Islet of Langerhans (tissue), 1 donor: ENCODE data around the gene YKT6.
"Not testable (repeated sequence)": the region's sequence is repeated elsewhere in the genome, so short reads cannot be mapped to it uniquely, and the experiment has no call there.

ENCODE experiments used
- FAIRE-seq: peaks from one replicate; lab custom pipeline; 2011; peaks lifted over from hg19 to GRCh38; lab: Jason Lieb, UNC

Gene YKT6

DNA sequence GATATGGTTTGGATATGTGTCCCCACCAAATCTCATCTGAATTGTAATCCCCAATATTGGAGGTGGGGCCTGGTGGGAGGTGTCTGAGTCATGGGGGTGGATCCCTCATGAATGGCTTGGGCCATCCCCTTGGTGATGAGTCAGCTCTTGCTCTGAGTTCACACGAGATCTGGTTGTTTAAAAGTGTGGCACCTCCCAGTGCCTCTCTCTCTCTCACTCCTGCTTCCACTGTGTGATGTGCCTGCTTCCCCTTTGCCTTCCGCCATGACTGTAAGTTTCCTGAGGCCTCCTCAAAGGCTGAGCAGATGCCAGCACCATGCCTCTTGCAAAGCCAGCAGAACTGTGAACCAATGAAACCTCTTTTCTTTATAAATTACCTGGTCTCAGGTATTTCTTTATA is 6.7 kb upstream of the YKT6 start:
- FAIRE-seq, result no peak

- no peak for FAIRE-seq
Measured at GRCh38 chr7:44194562-44195145, 6.1 kb upstream of the YKT6 start.

DNA sequence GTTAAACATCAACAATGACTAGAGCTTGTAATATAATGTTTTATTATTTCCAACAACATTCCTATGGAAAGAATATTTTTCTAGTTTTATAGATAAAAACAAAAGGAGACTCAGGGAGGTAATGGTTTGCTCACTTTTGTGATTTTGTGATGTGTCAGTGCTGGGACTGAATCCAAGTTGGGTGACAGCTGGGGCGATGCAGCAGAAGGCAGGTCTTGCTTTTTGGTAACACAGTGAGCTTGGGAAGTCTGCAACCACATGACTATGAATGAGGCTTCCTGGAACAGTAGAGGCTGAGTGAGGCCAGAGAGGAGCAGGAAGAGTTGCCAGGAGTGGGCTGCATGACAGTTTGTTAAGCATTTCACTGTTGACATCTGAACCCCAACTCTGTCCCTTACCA is 4.9 kb upstream of the YKT6 start:
- FAIRE-seq, result peak; percentile 87

GRCh38 chr7:44196450-44196872 is 4.3 kb upstream of the YKT6 start:
- FAIRE-seq, result peak; percentile 73

DNA sequence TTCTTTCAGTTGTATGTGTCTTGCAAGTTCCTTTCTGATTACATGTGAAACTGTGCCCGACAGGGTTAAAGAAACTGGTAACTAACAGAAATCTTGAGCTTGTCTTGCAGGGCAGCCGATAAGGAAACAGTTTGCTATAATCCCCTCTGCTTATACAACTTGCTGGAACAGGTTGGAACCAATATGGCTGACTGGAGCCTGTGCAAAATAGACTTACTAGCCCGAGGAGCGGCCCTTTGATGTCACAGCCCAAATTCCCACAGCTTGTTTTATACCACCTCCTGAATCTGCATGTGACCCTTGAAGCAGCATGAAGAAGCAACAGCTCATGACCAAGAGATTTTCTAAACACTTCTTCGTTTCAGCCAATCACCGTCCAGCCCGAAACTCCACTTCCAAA is 3.3 kb upstream of the YKT6 start:
- FAIRE-seq, result no peak

DNA sequence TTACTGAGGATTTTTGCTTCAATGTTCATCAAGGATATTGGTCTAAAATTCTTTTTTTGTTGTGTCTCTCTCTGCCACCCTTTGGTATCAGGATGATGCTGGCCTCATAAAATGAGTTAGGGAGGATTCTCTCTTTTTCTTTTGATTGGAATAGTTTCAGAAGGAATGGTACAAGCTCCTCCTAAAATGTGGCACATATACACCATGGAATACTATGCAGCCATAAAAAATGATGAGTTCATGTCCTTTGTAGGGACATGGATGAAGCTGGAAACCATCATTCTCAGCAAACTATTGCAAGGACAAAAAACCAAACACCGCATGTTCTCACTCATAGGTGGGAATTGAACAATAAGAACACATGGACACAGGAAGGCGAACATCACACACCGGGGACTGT is 615 bp upstream of the YKT6 start:
- FAIRE-seq, result not testable (repeated sequence)

DNA sequence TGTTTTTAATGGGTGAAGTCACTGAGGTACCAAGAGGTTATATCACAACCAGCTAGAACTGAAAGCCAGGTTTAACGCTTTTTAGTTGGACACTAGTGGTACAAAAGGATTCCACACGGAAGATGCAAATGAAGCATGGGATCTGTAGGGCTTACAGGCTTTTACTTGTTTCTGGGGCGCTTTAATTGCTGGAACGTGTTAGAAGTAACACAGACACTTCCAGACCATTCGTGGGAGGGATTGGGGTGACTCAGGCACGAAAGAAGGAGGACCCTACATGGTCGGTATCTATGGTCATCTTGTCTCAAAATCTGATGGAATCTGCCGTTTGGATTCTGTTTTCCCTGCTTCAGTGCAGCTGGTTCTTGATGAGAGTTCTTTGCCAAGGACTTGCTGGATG is 1.0 kb downstream of the YKT6 start:
- FAIRE-seq, result no peak

- no peak for FAIRE-seq
Measured at GRCh38 chr7:44206008-44206407, 5.2 kb downstream of the YKT6 start.

- no peak for FAIRE-seq
Measured at GRCh38 chr7:44208085-44208484, 7.3 kb downstream of the YKT6 start.

DNA sequence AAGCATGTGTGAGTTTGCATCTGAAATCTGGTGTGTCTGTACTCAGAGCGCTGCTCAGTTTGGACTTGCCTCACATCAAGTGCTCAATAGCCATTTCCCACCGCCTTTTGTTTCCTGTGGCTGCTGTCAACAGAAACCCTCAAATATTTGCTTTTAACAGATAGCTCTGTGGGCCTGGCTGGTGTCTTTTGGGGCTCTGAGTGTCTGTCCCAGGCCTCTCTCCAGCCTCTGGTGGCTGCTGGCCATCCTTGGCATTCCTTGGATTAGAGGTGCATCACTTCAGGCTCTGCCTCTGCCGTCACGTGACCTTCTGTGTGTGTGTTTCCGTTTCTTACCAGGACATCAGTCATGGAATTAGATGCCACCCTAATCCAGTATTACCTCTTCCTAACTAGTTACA is 9.3 kb downstream of the YKT6 start:
- FAIRE-seq, result no peak

- FAIRE-seq, result no peak
Measured at GRCh38 chr7:44211126-44211675, 10.4 kb downstream of the YKT6 start.

- no peak for FAIRE-seq
Measured at GRCh38 chr7:44212018-44212417, 11.2 kb downstream of the YKT6 start.

- FAIRE-seq, result no peak
Measured at GRCh38 chr7:44212581-44213184, 11.9 kb downstream of the YKT6 start.

DNA sequence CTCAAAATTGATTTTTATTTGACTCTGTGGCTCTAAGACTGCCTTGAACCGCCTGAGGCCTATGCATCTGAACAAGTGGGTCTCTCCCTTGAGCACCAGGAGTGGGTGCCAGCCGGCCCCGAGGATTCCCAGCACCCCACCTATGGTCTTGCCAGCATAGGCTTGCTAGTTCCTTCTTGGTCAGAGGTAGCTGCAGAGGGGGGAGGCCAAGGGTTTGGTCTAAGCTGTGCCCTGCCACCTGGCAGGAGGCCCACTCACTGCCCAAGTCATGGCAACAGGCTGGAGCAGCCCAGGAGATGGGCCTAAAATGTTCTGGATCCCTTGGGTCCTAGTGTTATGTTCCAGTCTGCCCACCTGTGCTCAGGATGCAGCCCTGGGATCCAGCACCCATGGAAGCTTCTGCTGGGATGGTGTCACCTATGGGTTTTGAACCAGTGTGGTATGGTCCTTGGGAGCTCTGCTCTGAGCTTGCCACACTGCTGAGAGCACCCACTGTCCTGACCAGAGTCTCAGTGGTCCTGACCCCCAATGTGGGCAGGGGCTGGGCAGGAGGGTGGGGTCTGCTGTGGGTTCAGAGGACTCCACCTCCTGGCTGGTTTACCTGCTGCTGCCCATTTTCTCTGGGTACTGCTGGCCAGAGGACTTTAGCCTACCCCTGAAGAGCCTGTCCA is 12.6 kb downstream of the YKT6 start:
- FAIRE-seq, result no peak

DNA sequence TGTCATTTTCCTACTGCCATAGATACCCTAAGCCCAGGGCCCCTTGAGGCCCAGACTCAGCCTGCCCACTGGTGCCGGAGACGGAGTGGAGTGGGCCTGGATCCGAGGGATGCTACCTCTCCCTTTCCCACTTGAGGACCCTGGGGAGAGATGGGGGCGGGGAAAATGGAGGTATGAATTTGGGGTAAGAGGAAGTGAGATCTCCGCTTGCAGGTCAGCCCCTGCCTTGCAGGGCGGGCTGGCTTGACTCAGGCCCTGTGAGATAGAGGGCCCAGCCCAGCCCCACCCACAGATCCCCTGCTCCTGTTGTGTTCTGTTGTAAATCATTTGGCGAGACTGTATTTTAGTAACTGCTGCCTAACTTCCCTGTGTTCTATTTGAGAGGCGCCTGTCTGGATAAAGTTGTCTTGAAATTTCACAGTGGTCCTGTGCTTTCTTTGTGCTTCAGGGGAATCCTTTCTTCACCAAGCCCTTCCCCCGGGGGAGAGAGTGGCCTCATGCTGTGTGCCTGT is 13.2 kb downstream of the YKT6 start:
- no peak for FAIRE-seq

DNA sequence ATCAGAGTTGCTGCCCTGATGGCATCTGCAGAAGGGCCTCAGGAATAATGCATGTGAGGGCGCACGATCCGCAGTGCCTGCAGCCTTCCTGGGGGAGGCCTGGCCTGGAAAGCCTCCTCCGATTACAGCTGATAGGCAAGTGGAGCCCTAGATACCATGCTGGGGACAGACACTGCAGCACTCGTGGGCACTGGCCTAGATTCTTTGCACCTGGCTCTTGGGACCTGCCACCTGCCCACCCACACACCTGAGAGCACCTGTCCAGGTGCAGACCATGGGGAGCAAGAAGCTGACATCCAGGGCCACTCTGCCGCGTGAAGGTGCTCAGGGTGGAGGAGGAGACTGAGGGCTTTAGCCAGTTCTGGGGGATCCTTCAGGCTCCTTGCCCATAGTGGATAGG is 14.8 kb downstream of the YKT6 start:
- FAIRE-seq, result no peak

- no peak for FAIRE-seq
Measured at GRCh38 chr7:44216019-44216418, 15.2 kb downstream of the YKT6 start.

DNA sequence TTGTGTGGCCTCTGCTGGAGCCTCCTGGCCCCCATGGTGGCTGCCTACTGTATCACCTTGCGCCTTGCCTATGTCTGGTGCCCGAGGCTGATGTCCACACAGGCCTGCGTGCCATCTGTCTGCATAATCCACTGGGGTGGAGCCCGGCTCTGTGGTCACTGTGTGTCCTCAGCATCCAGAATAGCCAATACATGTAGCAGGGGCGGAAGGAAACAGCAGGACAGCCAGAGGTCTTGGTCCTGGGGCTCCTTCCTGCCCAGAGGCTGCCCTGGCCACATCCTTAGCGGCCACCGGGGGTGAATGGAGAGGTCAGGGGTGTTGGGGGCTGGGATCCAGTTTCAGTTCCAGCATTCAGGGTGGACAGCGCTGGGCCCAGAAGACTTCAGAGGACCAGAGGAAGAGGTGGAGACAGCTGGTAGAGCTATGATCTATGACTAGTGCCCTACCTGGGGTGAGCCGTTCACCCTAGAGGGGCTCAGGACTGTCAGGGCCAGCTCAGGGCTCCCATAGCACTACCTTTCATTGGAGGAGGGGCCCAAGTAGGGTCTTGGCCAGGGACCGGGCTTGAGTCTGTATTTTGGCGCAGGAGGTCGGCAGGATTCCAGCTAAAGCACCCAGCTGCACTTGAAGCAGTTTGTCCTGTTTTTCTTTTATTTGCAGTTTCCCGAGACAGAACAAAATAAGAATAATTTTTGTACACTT is 15.9 kb downstream of the YKT6 start:
- FAIRE-seq, result no peak

DNA sequence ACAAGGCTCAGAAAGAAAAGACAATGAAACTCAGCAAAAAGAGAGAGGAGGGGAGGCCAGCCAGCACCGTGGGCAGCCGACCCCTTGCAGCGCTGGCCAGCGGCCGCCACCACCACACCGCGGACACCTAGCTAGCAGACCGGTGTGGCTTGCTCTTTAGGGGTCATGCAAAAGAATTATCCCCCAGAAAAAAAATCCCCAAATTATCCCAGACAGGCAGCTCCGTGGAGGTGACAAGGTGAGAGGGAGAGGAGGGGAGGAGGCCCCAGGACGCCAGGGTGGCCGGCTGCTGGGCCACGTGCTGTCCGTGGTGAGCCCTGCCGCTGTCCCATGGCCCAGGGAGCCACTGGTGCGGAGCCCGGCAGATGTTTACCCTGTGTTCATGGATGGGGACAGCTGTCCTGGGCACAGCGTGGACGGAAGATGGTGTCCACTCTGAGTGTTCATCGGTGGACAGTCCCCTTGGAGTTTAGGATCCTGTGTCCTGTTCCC is 16.5 kb downstream of the YKT6 start:
- no peak for FAIRE-seq

GRCh38 chr7:44217852-44218402 is 17.1 kb downstream of the YKT6 start:
- no peak for FAIRE-seq

DNA sequence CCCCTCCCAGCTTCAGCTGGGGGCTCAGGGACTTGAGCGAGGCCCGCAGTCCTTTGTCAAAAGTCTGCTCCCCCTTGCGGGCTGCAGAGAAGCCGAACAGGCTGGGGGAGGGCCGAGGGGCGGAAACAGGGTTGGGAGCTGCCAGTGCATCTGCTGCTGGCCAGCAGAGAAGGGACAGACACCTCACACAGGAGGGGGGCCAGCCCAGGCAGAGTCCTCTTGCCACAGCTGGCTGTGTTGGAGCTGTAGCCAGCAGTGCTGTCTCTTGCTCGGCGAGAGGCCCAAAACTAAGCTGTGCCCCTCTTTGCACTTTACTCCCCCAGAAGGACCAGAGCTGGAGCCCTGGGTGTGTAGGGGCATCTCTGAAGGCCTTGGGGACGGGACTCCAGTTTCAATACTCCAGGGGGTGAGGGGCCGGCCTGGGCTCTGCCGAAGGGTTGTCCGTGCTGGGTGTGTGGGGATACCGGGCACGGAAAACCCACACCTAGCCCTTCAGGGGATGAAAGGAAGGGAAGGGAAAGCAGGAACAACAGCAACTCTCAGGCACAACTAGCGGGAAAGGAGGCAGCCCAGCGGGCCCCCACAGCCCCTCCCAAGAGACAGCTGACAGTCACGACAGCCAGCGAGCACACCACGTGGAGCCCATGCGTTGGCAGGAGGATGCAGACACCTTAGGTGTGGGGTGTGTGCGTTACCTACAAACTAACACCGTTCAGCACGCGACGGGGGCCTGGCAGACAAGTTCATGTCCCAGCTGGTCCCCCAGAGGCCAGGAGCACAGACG is 17.8 kb downstream of the YKT6 start:
- no peak for FAIRE-seq
